ENCODE results near the gene CPEB4. TPM values are rescaled to one million over a fixed set of nuclear protein-coding genes. Genes with fewer than 3 reads are reported as not detected.

CPEB4 gene
- total and polyA plus RNA-seq, 2 donors (not counting 1 experiment from before 2014, with no cell fraction given), result 8.4 to 26.0 TPM

DNA sequence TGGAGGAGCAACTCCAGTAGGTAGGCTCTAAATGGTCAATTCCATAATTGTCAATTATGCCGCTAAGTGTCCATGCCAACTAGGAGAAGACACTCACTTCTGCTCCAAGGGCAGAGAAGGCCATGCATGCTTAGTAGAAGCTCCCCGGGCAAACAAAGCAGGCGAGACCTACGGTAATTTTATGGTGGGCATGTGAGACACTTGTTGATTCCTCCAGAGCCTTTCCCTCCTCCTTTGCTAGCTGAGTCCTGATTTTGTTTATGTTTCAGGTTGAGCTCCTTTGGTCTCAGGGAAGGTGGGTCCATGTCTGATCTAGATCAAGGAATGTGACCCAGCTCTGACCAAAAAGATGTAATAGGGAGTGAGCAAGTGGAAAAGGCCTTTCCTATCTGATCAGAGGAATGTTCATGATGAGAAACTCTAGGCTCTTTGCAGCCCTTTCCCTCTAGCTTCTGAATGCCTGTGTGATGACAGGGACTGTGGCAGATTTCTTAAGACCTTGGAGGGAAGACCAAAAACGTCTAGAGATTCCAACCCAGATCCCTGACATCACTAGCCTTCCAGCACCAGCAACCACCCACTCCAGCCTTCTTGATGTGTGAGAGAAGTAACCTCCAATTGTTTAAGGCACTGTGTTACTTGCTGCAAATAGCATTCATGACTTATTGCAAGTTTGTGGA lies 7.7 kb upstream of the CPEB4 start:
- no peak for ATAC-seq (ENCODE audit: low read depth)

More for the DNA sequence above, 7.7 kb upstream of the CPEB4 start:
- ChIA-PET POLR2A (interaction anchor here (0.6 kb wide), 1 partner anchor 62 kb away, joined by 3 read pairs; no protein-coding TSS in a partner anchor), CTCF (interaction anchor here (1.0 kb wide), 1 partner anchor 254 kb away, joined by 3 read pairs; no protein-coding TSS in a partner anchor)
- intact Hi-C loops (cut with micrococcal nuclease), result no loop called here
- no peaks in the 10 kb centered on the region for H3K36me3 ChIP-seq (replicated peaks in 1 of 2; ENCODE audit: control extremely low read depth in 1 of 2, control insufficient read depth in 1 of 2, extremely low read depth in 1 of 2, insufficient read depth in 2 of 2, low read length in 1 of 2)
- TF ChIP-seq CTCF (IDR thresholded peaks at IDR 0.05), result no peak
- TF ChIP-seq EZH2 (IDR thresholded peaks at IDR 0.05; ENCODE audit: borderline replicate concordance, insufficient read depth, low read depth, low read length, poor library complexity, severe bottlenecking), result no peak
- no peak overlapping the region for H3K4me3 Mint-ChIP-seq
- H3K9ac ChIP-seq (ENCODE audit: low read length), result no peak overlapping the region
- H3K9me3 ChIP-seq (ENCODE audit: control extremely low read depth in 1 of 3, control insufficient read depth in 2 of 3, insufficient read depth in 1 of 3, low read length in 2 of 3), result no peaks in the 10 kb centered on the region
- peaks cover 4% of the 10 kb centered on the region for H3K9me3 Mint-ChIP-seq (ENCODE audit: insufficient read depth)
- H2AFZ ChIP-seq (ENCODE audit: insufficient read depth, low read depth, low read length, poor library complexity, severe bottlenecking), result no peak overlapping the region
- H3K27ac ChIP-seq (ENCODE audit: low read length in 2 of 2), result no peak overlapping the region
- no peak overlapping the region for H3K4me3 ChIP-seq (ENCODE audit: control extremely low read depth in 1 of 5, extremely low read depth in 1 of 5, insufficient read depth in 1 of 5, low read depth in 2 of 5, low read length in 4 of 5)
- H3K4me1 Mint-ChIP-seq, result peaks cover 24% of the 10 kb centered on the region
- no peaks in the 10 kb centered on the region for H3K27me3 ChIP-seq (replicated peaks in 1 of 4; ENCODE audit: control extremely low read depth in 1 of 4, control insufficient read depth in 3 of 4, insufficient read depth in 4 of 4, low read length in 3 of 4)
- H3K4me2 ChIP-seq (replicated peaks; ENCODE audit: low read depth, low read length, poor library complexity, severe bottlenecking), result no peak overlapping the region
- H3K27ac Mint-ChIP-seq, result no peak overlapping the region
- 100% methylated on average over 1 of the region's 5 CpGs for WGBS (ENCODE audit: insufficient coverage)
- H3K79me2 ChIP-seq (ENCODE audit: control insufficient read depth, insufficient read depth, low read length), result no peaks in the 10 kb centered on the region
- no peaks in the 10 kb centered on the region for H4K20me1 ChIP-seq (ENCODE audit: control insufficient read depth, insufficient read depth, low read length, poor library complexity, severe bottlenecking)
- peaks cover 19 to 22% of the 10 kb centered on the region in 2 donors for H3K4me1 ChIP-seq (ENCODE audit: control insufficient read depth in 2 of 2, insufficient read depth in 2 of 2, low read length in 2 of 2)
- DNase-seq, result no peak
- no peaks in the 10 kb centered on the region for H3K27me3 Mint-ChIP-seq

All from B cell (primary cell).